ENCODE results near the gene TMEM181. TPM values are rescaled to one million over a fixed set of nuclear protein-coding genes. Genes with fewer than 3 reads are reported as not detected.

Gene TMEM181
- total RNA-seq, 1 donor from 2014 or later = 28.4 TPM

DNA sequence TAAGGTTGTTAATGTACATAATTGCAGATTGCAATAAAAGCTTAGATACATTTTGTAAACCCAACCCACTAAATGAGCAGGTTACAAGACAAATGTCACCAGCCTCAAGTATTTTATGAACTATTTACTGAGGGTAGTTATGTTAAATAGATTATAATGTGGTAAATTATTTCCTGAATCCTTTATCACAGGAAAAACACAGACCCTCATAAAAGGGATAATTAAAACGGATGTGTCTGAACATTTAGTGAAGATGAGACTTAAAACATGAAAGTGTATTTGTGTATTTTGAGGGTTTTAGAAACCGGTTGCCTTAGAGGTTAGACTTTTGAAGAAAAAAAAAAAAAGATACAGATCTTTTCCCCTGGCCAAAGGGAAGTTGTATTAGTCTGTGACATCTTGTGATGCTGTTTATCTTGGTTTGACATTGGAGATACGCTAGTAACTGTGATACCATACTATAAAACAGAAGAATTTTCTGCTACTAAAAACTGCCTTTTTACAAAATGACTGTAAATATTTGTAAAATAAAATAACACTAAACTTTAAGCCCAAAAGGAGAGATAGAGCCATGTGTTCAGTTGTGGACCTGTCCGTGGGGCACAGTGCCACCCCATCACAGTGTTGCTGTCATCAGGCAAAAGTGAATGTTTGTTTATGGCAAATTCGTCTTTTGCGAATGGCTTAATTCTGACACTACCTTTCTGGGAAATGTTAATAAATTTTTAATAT lies 75.0 kb downstream of the TMEM181 start:
- Histone ChIP-seq H3K27ac (no peak overlapping the region), H3K36me3 (peaks cover 69% of the 10 kb centered on the region), H3K27me3 (ENCODE audit: low read depth) (no peaks in the 10 kb centered on the region), H3K4me3 (no peak overlapping the region), H3K9me3 (no peaks in the 10 kb centered on the region), H3K4me1 (peaks cover 21% of the 10 kb centered on the region)
- TF ChIP-seq, protein P1, sequence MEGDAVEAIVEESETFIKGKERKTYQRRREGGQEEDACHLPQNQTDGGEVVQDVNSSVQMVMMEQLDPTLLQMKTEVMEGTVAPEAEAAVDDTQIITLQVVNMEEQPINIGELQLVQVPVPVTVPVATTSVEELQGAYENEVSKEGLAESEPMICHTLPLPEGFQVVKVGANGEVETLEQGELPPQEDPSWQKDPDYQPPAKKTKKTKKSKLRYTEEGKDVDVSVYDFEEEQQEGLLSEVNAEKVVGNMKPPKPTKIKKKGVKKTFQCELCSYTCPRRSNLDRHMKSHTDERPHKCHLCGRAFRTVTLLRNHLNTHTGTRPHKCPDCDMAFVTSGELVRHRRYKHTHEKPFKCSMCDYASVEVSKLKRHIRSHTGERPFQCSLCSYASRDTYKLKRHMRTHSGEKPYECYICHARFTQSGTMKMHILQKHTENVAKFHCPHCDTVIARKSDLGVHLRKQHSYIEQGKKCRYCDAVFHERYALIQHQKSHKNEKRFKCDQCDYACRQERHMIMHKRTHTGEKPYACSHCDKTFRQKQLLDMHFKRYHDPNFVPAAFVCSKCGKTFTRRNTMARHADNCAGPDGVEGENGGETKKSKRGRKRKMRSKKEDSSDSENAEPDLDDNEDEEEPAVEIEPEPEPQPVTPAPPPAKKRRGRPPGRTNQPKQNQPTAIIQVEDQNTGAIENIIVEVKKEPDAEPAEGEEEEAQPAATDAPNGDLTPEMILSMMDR (IDR thresholded peaks at IDR 0.05) = no peak
- ATAC-seq (no peak), DNase-seq (no peak)
- intact Hi-C loops (cut with DNase I) = no loop called here

DNA sequence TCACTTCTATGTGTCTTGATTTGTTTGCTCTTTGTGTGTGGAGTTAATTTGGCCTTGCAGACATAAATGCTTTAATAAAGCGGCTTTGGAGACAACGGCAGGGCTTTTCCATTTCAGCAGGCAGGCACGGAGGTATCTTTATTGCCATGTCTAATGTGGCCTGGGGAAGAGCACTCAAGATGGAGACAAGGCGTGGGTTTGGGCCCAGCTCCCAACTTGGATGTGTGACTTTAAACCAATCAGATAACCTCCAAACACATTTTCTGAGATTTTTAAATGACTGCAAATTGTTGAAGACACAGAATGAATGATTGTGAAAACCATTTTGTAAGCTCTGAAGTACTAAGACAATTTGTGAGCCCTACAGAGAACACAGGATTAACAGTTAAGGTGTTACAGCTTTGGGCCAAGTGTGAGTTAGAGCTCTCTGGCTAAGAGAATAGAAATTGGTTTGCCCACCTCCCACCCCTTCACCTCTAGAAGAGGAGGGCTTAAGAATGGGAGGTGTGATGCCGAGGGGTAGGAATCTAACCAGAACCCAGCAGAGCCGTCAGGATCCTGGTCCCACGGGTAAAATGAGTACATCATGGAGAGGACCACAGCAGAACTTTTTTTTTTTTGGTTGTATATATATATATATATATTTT lies 75.7 kb downstream of the TMEM181 start:
- DNase-seq = no peak
- no peak for ATAC-seq
- Histone ChIP-seq H3K36me3 (peaks cover 62% of the 10 kb centered on the region), H3K4me1 (peaks cover 24% of the 10 kb centered on the region), H3K27ac (no peak overlapping the region), H3K4me3 (no peak overlapping the region), H3K27me3 (ENCODE audit: low read depth) (no peaks in the 10 kb centered on the region), H3K9me3 (no peaks in the 10 kb centered on the region)
- TF ChIP-seq, protein P1 (IDR thresholded peaks at IDR 0.05) = no peak
- intact Hi-C loops (cut with DNase I) = no loop called here

DNA sequence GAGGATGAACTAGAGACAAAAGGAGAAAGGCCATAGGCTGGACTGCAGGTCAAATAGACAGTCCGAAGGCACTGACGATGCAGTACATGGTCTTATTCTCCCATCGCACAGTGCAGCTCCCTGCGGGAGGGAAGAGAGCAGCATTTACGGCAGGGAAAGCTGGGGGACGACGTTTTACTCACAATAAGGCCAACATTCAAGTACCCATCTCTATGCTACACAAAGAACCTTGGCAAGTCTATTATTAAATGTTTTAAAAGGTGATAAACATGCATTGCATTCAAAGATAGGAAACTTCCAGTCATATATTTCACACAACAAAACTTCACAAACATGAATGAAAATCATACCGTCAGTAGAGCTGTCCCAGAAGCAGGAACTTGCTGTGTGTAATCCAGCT lies 76.9 kb downstream of the TMEM181 start:
- Histone ChIP-seq H3K36me3 (peaks cover 50% of the 10 kb centered on the region), H3K4me1 (peaks cover 25% of the 10 kb centered on the region)

DNA sequence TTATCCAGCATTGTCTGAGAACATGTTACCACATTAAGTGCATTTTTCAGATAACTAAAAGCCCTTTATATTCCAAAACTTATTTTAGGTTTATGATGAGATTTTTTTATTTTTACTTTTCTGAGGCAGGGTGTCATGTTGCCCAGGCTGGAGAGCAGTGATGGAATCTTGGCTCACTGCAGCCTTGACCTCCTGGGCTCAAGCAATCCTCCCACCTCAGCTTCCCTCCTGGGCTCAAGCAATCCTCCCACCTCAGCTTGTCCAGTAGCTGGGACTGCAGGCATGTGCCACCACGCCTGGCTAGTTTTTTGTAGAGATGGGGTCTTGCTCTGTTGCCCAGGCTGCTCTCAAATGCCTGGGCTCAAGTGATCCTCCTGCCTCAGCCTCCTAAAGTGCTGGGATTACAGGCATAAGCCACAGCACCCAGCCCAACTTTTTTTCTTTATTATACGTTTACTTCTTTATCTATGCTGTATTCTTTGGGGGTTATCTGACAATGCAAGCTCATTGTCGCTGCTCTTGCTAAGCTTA lies 78.5 kb downstream of the TMEM181 start:
- Histone ChIP-seq H3K4me3 (no peak overlapping the region), H3K27me3 (ENCODE audit: low read depth) (no peaks in the 10 kb centered on the region), H3K9me3 (no peaks in the 10 kb centered on the region), H3K36me3 (peaks cover 38% of the 10 kb centered on the region), H3K27ac (no peak overlapping the region), H3K4me1 (peaks cover 32% of the 10 kb centered on the region)
- DNase-seq (no peak), ATAC-seq (no peak)
- intact Hi-C loops (cut with DNase I) = no loop called here
- TF ChIP-seq, protein P1 (IDR thresholded peaks at IDR 0.05) = no peak

More for the DNA sequence above, 76.9 kb downstream of the TMEM181 start:
- intact Hi-C loops (cut with DNase I) = no loop called here
- no peak for ATAC-seq
- Histone ChIP-seq H3K4me3 (no peak overlapping the region), H3K9me3 (no peaks in the 10 kb centered on the region), H3K27ac (no peak overlapping the region), H3K27me3 (ENCODE audit: low read depth) (no peaks in the 10 kb centered on the region)
- no peak for DNase-seq
- TF ChIP-seq, protein P1 (IDR thresholded peaks at IDR 0.05) = no peak

DNA sequence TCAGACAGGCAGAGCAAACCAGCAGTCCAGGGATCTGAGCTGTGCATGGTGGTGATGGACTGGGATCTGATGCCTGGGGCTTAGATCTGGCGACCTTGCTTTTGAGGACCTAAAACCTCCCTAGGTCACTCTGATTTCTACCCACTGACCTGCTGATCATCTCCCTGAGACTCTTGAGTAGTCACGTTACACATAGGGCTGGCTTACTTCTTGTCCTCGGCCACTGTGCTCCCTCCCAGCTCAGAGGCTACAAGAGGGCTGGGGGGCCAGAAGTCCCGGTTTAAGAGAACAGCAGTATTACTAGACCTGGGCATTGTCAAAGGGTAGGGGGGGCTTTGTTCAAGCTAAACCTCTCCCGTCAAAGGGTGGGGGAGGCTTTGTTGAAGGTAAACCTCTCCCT lies 79.2 kb downstream of the TMEM181 start:
- peaks cover 37% of the 10 kb centered on the region for H3K4me1 ChIP-seq
- H3K9me3 ChIP-seq = no peaks in the 10 kb centered on the region
- TF ChIP-seq, protein P1 (IDR thresholded peaks at IDR 0.05) = no peak
- peaks cover 34% of the 10 kb centered on the region for H3K36me3 ChIP-seq
- H3K27ac ChIP-seq = no peak overlapping the region
- ATAC-seq (no peak), DNase-seq (no peak)
- H3K4me3 ChIP-seq = no peak overlapping the region
- no peaks in the 10 kb centered on the region for H3K27me3 ChIP-seq (ENCODE audit: low read depth)
- intact Hi-C loops (cut with DNase I) = no loop called here

All from lower lobe of right lung (tissue), 2 donors.